ENCODE results near the gene ELOVL5.

The ELOVL5 gene

GRCh38 chr6:53268858-53269608 lies 79.7 kb downstream of the ELOVL5 start:
- DNase-seq, result no peak

GRCh38 chr6:53266553-53267090 lies 82.1 kb downstream of the ELOVL5 start:
- no peak for DNase-seq

- DNase-seq, result no peak
Measured at GRCh38 chr6:53264915-53265607, 83.7 kb downstream of the ELOVL5 start.

- DNase-seq, result no peak
Measured at GRCh38 chr6:53264337-53264736, 84.4 kb downstream of the ELOVL5 start.

- no peak for DNase-seq
Measured at GRCh38 chr6:53263917-53264316, 84.8 kb downstream of the ELOVL5 start.

GRCh38 chr6:53259860-53260580 lies 88.7 kb downstream of the ELOVL5 start:
- DNase-seq, result no peak

GRCh38 chr6:53258774-53259155 lies 90.0 kb downstream of the ELOVL5 start:
- no peak for DNase-seq

- no peak for DNase-seq
Measured at GRCh38 chr6:53258076-53258773, 90.5 kb downstream of the ELOVL5 start.

GRCh38 chr6:53257533-53257932 lies 91.2 kb downstream of the ELOVL5 start:
- no peak for DNase-seq

GRCh38 chr6:53257001-53257400 lies 91.7 kb downstream of the ELOVL5 start:
- DNase-seq, result no peak

- no peak for DNase-seq
Measured at GRCh38 chr6:53252177-53252692, 96.5 kb downstream of the ELOVL5 start.

GRCh38 chr6:53251033-53251672 lies 97.6 kb downstream of the ELOVL5 start:
- no peak for DNase-seq

- peak; percentile 15 for DNase-seq
Measured at GRCh38 chr6:53250176-53251032, 98.3 kb downstream of the ELOVL5 start.

GRCh38 chr6:53246924-53247323 lies 101.8 kb downstream of the ELOVL5 start:
- no peak for DNase-seq

- DNase-seq, result no peak
Measured at GRCh38 chr6:53244958-53245357, 103.8 kb downstream of the ELOVL5 start.

GRCh38 chr6:53244399-53244931 lies 104.3 kb downstream of the ELOVL5 start:
- no peak for DNase-seq

- no peak for DNase-seq
Measured at GRCh38 chr6:53241938-53242337, 106.8 kb downstream of the ELOVL5 start.

- no peak for DNase-seq
Measured at GRCh38 chr6:53240761-53241160, 108.0 kb downstream of the ELOVL5 start.

GRCh38 chr6:53240139-53240538 lies 108.6 kb downstream of the ELOVL5 start:
- no peak for DNase-seq

- no peak for DNase-seq
Measured at GRCh38 chr6:53239526-53239925, 109.2 kb downstream of the ELOVL5 start.

- DNase-seq, result no peak
Measured at GRCh38 chr6:53238311-53238710, 110.4 kb downstream of the ELOVL5 start.
